SJSA1 (cell line): Measurements from ENCODE around the gene LGALS7. TPM values are rescaled to one million over a fixed set of nuclear protein-coding genes. Genes with fewer than 3 reads are reported as not detected.

ENCODE experiments used
- DNase-seq, 2 experiments: peaks; one replicate each; pipeline ENCODE4 v3.0.0-alpha.2; 2015 to 2020; ENCODE audit warnings: low spot score in 2 of 2, low read depth in 1 of 2
- H3K27ac ChIP-seq: fragments of 250-450 bp; sonication (Bioruptor Pico); 2 replicates; pipeline ENCODE4 v1.5.1; 2020; ENCODE audit warnings: mild to moderate bottlenecking, moderate library complexity
- H3K27me3 ChIP-seq: fragments of 250-450 bp; sonication (Bioruptor Pico); replicated peaks from 2 replicates; pipeline ENCODE4 v1.5.1; 2020; ENCODE audit warnings: mild to moderate bottlenecking, moderate library complexity
- H3K36me3 ChIP-seq: fragments of 250-450 bp; sonication (Bioruptor Pico); 2 replicates; pipeline ENCODE4 v1.5.1; 2020; ENCODE audit warnings: mild to moderate bottlenecking
- H3K4me1 ChIP-seq: fragments of 250-450 bp; sonication (Bioruptor Pico); replicated peaks from 2 replicates; pipeline ENCODE4 v1.6.1; 2021; ENCODE audit warnings: mild to moderate bottlenecking
- H3K4me3 ChIP-seq: fragments of 250-450 bp; sonication (Bioruptor Pico); 2 replicates; pipeline ENCODE4 v1.5.1; 2020; ENCODE audit warnings: mild to moderate bottlenecking
- H3K9me3 ChIP-seq: fragments of 250-450 bp; sonication (Bioruptor Pico); replicated peaks from 2 replicates; pipeline ENCODE4 v1.5.1; 2020; ENCODE audit warnings: mild to moderate bottlenecking
- total RNA-seq: library from RNA; depleted of rRNA; stranded (reverse); fragments of >200 nt; shearing (Covaris generic); gene quantifications from 2 replicates; pipeline ENCODE4 v1.2.3, GENCODE V29; 2014; rRNA removed

LGALS7 gene
- total RNA-seq, 1 experiment from 2014 or later, result not detected

DNA sequence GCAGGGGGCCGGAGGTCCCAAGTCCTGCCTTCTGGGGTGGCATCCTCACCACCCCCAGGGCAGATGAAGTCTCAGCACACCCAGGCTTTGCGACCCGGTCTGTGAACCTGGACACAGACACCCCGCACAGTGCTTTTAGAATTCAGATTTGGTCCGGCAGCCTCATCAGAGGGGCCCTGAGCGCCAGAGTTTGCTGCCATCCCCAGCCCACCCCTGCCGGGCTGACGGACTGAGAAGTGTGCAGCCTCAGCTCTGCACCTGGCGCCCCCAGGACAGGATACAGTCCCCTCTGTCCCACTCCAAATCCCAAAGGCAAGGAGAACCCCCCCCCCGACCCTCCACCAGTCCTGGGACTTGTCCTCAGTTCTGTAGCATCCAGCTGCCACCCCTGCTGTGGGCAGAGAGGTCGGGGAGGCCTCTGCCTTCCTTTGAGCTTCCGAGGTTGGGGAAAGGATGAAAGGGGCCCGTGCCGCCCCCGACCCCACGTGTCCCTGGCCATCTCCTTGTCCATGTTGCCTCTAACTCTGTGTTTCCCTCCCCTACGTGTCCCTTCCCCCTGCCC lies 45.9 kb downstream of the LGALS7 start:
- Histone ChIP-seq H3K27ac (no peak overlapping the region), H3K9me3 (no peaks in the 10 kb centered on the region), H3K4me1 (no peaks in the 10 kb centered on the region), H3K4me3 (no peak overlapping the region), H3K27me3 (no peaks in the 10 kb centered on the region), H3K36me3 (peaks cover 92% of the 10 kb centered on the region)
- no peak for DNase-seq

DNA sequence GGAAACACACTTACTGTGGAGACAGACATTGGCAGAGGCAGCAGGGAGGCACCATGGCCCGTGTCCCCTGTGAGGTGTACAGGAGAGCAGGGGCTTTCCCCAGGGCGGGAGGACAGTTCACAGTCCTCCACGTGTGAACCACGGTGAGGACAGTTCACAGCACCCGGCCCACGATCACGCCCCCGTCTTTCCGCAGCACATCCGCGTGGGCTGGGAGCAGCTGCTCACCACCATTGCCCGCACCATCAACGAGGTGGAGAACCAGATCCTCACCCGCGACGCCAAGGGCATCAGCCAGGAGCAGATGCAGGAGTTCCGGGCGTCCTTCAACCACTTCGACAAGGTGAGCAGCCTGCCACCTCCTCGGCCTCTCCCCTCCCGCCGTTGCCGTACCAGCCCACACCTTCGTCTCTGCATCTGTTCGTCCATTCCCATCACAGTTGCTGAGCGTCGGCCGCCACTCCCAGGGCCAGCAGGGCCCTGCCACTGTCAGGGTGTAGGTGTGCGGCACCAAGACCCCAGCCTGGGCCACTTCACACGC lies 46.5 kb downstream of the LGALS7 start:
- Histone ChIP-seq H3K36me3 (peaks cover 92% of the 10 kb centered on the region), H3K27me3 (no peaks in the 10 kb centered on the region), H3K4me3 (no peak overlapping the region), H3K4me1 (no peaks in the 10 kb centered on the region), H3K9me3 (no peaks in the 10 kb centered on the region), H3K27ac (no peak overlapping the region)
- DNase-seq, result no peak

- DNase-seq, result no peak
- no peaks in the 10 kb centered on the region for H3K27me3 ChIP-seq
- no peaks in the 10 kb centered on the region for H3K4me1 ChIP-seq
- H3K4me3 ChIP-seq, result no peak overlapping the region
- no peaks in the 10 kb centered on the region for H3K9me3 ChIP-seq
- H3K27ac ChIP-seq, result no peak overlapping the region
- peaks cover 92% of the 10 kb centered on the region for H3K36me3 ChIP-seq
Measured at GRCh38 chr19:38726284-38726673, 47.0 kb downstream of the LGALS7 start.

DNA sequence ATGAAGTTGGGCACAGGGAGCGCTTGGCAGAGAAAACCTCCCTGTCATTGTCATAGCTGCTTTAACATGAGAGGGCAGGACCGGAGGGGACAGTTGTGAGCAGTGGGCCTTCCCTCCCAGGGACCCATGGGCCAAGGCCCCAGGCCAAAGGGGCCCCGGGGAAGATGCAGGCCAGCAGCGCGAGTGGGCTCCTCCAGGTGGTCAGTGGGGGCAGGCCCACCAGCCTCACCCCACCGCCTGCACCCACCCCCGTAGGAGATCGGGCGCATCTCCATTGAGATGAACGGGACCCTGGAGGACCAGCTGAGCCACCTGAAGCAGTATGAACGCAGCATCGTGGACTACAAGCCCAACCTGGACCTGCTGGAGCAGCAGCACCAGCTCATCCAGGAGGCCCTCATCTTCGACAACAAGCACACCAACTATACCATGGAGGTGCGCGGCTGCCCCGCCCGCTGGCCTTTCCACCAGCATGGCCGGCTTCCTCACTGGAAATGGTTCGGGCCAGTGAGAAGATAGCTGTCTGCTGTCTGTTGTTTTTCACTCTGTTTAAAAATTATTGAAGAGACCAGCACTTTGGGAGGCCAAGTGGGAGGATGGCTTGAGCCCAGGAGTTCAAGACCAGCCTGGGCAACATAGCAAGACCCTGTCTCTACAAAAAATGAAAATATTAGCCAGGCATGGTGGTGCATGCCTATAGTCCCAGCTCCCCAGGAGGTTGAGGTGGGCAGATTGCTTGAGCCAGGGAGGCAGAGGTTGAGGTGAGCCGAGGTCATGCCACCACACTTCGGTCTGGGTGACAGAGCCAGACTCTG lies 47.6 kb downstream of the LGALS7 start:
- no peak overlapping the region for H3K27ac ChIP-seq
- no peaks in the 10 kb centered on the region for H3K27me3 ChIP-seq
- H3K9me3 ChIP-seq, result no peaks in the 10 kb centered on the region
- peaks cover 94% of the 10 kb centered on the region for H3K36me3 ChIP-seq
- H3K4me1 ChIP-seq, result no peaks in the 10 kb centered on the region
- no peak for DNase-seq
- no peak overlapping the region for H3K4me3 ChIP-seq

GRCh38 chr19:38723990-38724854 lies 49.1 kb downstream of the LGALS7 start:
- H3K27me3 ChIP-seq, result no peaks in the 10 kb centered on the region
- no peaks in the 10 kb centered on the region for H3K4me1 ChIP-seq
- DNase-seq, result no peak
- H3K9me3 ChIP-seq, result no peaks in the 10 kb centered on the region
- H3K36me3 ChIP-seq, result peaks cover 98% of the 10 kb centered on the region
- no peak overlapping the region for H3K4me3 ChIP-seq
- no peak overlapping the region for H3K27ac ChIP-seq

DNA sequence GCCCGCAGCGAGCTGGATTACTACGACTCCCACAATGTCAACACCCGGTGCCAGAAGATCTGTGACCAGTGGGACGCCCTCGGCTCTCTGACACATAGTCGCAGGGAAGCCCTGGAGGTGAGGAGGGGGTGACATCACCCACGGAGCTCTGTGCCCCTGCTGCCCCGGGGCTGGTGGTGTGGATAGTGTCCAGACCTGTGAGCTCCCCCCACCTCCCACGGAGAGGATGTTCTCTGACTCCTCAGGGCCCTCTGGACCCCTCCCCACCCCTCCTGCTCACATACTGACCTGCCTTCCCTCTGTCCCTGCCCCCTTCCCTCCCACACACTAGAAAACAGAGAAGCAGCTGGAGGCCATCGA lies 49.7 kb downstream of the LGALS7 start:
- Histone ChIP-seq H3K27me3 (no peaks in the 10 kb centered on the region), H3K36me3 (peaks cover 98% of the 10 kb centered on the region)

GRCh38 chr19:38722947-38723605 lies 50.2 kb downstream of the LGALS7 start:
- Histone ChIP-seq H3K4me3 (no peak overlapping the region), H3K9me3 (no peaks in the 10 kb centered on the region), H3K27ac (no peak overlapping the region), H3K4me1 (no peaks in the 10 kb centered on the region), H3K27me3 (no peaks in the 10 kb centered on the region), H3K36me3 (peaks cover 100% of the 10 kb centered on the region)
- DNase-seq, result no peak

More for the DNA sequence above, 49.7 kb downstream of the LGALS7 start:
- Histone ChIP-seq H3K4me3 (no peak overlapping the region), H3K4me1 (no peaks in the 10 kb centered on the region), H3K27ac (no peak overlapping the region), H3K9me3 (no peaks in the 10 kb centered on the region)
- DNase-seq, result no peak

- H3K9me3 ChIP-seq, result no peaks in the 10 kb centered on the region
- no peaks in the 10 kb centered on the region for H3K4me1 ChIP-seq
- no peak overlapping the region for H3K27ac ChIP-seq
- DNase-seq, result no peak
- H3K4me3 ChIP-seq, result no peak overlapping the region
- H3K36me3 ChIP-seq, result peaks cover 100% of the 10 kb centered on the region
- H3K27me3 ChIP-seq, result no peaks in the 10 kb centered on the region
Measured at GRCh38 chr19:38721979-38722773, 51.1 kb downstream of the LGALS7 start.

DNA sequence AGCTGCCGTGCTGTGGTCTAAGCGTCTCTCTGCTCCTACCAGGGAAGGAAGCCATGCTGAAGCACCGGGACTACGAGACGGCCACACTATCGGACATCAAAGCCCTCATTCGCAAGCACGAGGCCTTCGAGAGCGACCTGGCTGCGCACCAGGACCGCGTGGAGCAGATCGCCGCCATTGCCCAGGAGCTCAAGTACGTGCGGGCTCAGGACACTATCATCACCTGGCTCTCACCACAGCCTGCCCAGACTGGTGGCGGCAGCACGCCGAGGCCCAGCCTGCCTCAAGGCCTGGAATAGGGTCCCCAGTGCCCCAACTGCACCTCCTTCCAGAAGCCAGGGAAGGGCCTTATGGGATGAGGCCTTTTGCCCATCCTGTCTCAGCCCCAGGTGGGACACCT lies 51.8 kb downstream of the LGALS7 start:
- Histone ChIP-seq H3K9me3 (no peaks in the 10 kb centered on the region), H3K27me3 (no peaks in the 10 kb centered on the region), H3K4me3 (no peak overlapping the region), H3K4me1 (no peaks in the 10 kb centered on the region), H3K36me3 (peaks cover 100% of the 10 kb centered on the region), H3K27ac (no peak overlapping the region)
- no peak for DNase-seq

Other genes with a start within 250 kb of the LGALS7 start
- gene MAP4K1, start 155.6 kb downstream of the LGALS7 start, total RNA-seq, result not detected in 2 replicates
- gene EIF3K, start 154.3 kb downstream of the LGALS7 start, total RNA-seq, result 353 and 543 TPM in 2 replicates
- gene ACTN4, start 125.9 kb downstream of the LGALS7 start, total RNA-seq, result 193 and 399 TPM in 2 replicates
- not detected in 2 replicates for gene CAPN12, start 29.0 kb downstream of the LGALS7 start, total RNA-seq
- gene LGALS7B, start 15.7 kb upstream of the LGALS7 start, total RNA-seq, result not detected in 2 replicates
- gene LGALS4, start 39.4 kb upstream of the LGALS7 start, total RNA-seq, result not detected in 2 replicates
- gene ECH1, start 58.3 kb upstream of the LGALS7 start, total RNA-seq, result 48.3 and 64.8 TPM in 2 replicates
- 266 and 343 TPM in 2 replicates for gene HNRNPL, start 76.5 kb upstream of the LGALS7 start, total RNA-seq
- gene RINL, start 104.8 kb upstream of the LGALS7 start, total RNA-seq, result 0.84 TPM in 1 of 2 replicates, not detected in the other
- gene SIRT2, start 126.1 kb upstream of the LGALS7 start, total RNA-seq, result 48.8 and 75.6 TPM in 2 replicates
- gene NFKBIB, start 126.5 kb upstream of the LGALS7 start, total RNA-seq, result 19.3 and 29.8 TPM in 2 replicates
- gene CCER2, start 138.7 kb upstream of the LGALS7 start, total RNA-seq, result not detected in 2 replicates
- 17.0 and 19.9 TPM in 2 replicates for gene SARS2, start 157.2 kb upstream of the LGALS7 start, total RNA-seq
- gene MRPS12, start 157.4 kb upstream of the LGALS7 start, total RNA-seq, result 60.6 and 60.7 TPM in 2 replicates
- 3.9 and 21.0 TPM in 2 replicates for gene FBXO17, start 202.2 kb upstream of the LGALS7 start, total RNA-seq